HG02678 (cell line): ENCODE measurements around the gene ARF5.

ENCODE experiments used
- ATAC-seq: cut with Tn5 transposase; IDR thresholded peaks from one replicate; pipeline ENCODE4 v1.9.1; 2021; ENCODE audit warnings: mild to moderate bottlenecking, moderate library complexity; ENCODE audit not compliant: unreplicated experiment

ARF5 gene

GRCh38 chr7:127635659-127636285, 47.6 kb downstream of the ARF5 start:
- ATAC-seq: no peak

- no peak for ATAC-seq
These were observed 50.0 kb downstream of the ARF5 start for GRCh38 chr7:127638197-127638596.
